ENCODE results near the gene SMPD2. TPM values are rescaled to one million over a fixed set of nuclear protein-coding genes. Genes with fewer than 3 reads are reported as not detected.

SMPD2 gene
- total RNA-seq, 1 experiment from 2014 or later, result 14.7 TPM

- Histone ChIP-seq H3K27ac (ENCODE audit: low read depth, low read length) (no peak overlapping the region), H3K4me3 (replicated peaks in 1 of 2; ENCODE audit: low read depth in 1 of 2, low read length in 2 of 2) (no peak overlapping the region), H3K9me3 (ENCODE audit: control insufficient read depth in 1 of 2, insufficient read depth in 1 of 2, low read depth in 1 of 2, low read length in 2 of 2) (no peaks in the 10 kb centered on the region), H3K4me1 (ENCODE audit: control insufficient read depth in 1 of 2, insufficient read depth in 2 of 2, low read length in 2 of 2) (peaks cover 0 to 9% of the 10 kb centered on the region in 2 experiments; a peak in 2 of 4 replicates), H3K9ac (ENCODE audit: low read length) (no peak overlapping the region), H4K20me1 (ENCODE audit: insufficient read depth) (no peaks in the 10 kb centered on the region), H3K9me2 (ENCODE audit: insufficient read depth) (no peaks in the 10 kb centered on the region), H3K4me2 (ENCODE audit: low read length) (no peak overlapping the region), H3K79me2 (ENCODE audit: insufficient read depth, low read length) (no peaks in the 10 kb centered on the region), H3K36me3 (ENCODE audit: control insufficient read depth in 1 of 2, insufficient read depth in 2 of 2, low read length in 2 of 2) (no peaks in the 10 kb centered on the region), H3K27me3 (ENCODE audit: insufficient read depth, low read length) (no peaks in the 10 kb centered on the region), H2AFZ (ENCODE audit: low read depth, low read length, poor library complexity, severe bottlenecking) (no peak overlapping the region)
- POLR2A ChIA-PET, result no interaction called here
- no TSS peak for BruUV-seq (replicated peaks)
- RAD21 ChIA-PET (ENCODE audit: low non-redundant PET in 1 of 2, low total read pairs in 2 of 2, uncharacterized antibody in 2 of 2, unreplicated experiment in 2 of 2), result no interaction called here
- TF ChIP-seq, protein P1, sequence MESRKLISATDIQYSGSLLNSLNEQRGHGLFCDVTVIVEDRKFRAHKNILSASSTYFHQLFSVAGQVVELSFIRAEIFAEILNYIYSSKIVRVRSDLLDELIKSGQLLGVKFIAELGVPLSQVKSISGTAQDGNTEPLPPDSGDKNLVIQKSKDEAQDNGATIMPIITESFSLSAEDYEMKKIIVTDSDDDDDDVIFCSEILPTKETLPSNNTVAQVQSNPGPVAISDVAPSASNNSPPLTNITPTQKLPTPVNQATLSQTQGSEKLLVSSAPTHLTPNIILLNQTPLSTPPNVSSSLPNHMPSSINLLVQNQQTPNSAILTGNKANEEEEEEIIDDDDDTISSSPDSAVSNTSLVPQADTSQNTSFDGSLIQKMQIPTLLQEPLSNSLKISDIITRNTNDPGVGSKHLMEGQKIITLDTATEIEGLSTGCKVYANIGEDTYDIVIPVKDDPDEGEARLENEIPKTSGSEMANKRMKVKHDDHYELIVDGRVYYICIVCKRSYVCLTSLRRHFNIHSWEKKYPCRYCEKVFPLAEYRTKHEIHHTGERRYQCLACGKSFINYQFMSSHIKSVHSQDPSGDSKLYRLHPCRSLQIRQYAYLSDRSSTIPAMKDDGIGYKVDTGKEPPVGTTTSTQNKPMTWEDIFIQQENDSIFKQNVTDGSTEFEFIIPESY (IDR thresholded peaks at IDR 0.05; ENCODE audit: extremely low read depth, insufficient replicate concordance, low read length), result no peak
- TF ChIP-seq ZFX (IDR thresholded peaks at IDR 0.05) (no peak), REST (IDR thresholded peaks at IDR 0.05; ENCODE audit: low read depth) (no peak), POLR2AphosphoS5 (IDR thresholded peaks at IDR 0.05; ENCODE audit: low read depth, low read length) (no peak), EZH2 (IDR thresholded peaks at IDR 0.05) (no peak), YY1 (IDR thresholded peaks at IDR 0.05; ENCODE audit: extremely low read depth, insufficient replicate concordance, low read depth, low read length) (no peak), EZH2phosphoT487 (IDR thresholded peaks at IDR 0.05; ENCODE audit: borderline replicate concordance) (no peak), SRF (IDR thresholded peaks at IDR 0.05; ENCODE audit: low read depth) (no peak), ATF3 (IDR thresholded peaks at IDR 0.05) (no peak), SP1 (IDR thresholded peaks at IDR 0.05; ENCODE audit: low read depth) (no peak), SIN3A (IDR thresholded peaks at IDR 0.05; ENCODE audit: low read depth) (no peak), CEBPB (IDR thresholded peaks at IDR 0.05; ENCODE audit: low read depth) (no peak), POLR2A (IDR thresholded peaks at IDR 0.05; ENCODE audit: borderline replicate concordance, extremely low read depth, insufficient read depth, insufficient read length) (no peak), RAD21 (IDR thresholded peaks at IDR 0.05; ENCODE audit: low read depth) (no peak), JUND (IDR thresholded peaks at IDR 0.05) (no peak), CBX3 (IDR thresholded peaks at IDR 0.05; ENCODE audit: low read depth) (no peak), EGR1 (IDR thresholded peaks at IDR 0.05; ENCODE audit: low read depth) (no peak), FOSL1 (IDR thresholded peaks at IDR 0.05; ENCODE audit: low read depth) (no peak)
- intact Hi-C loops (cut with micrococcal nuclease), result no loop called here
- ATAC-seq, result no peak
- DNase-seq (ENCODE audit: low read depth, low spot score), result no peak
- CTCF ChIA-PET, result no interaction called here
Measured at GRCh38 chr6:109428889-109429477, 11.5 kb upstream of the SMPD2 start.

Data from HCT116 (cell line).